SK-N-SH treated with all-trans-retinoic acid at 6 μM for 48 hours (cell line): ENCODE data around the gene LMNA.

Source experiments
- ATAC-seq: fragments of 200-7000 bp; cut with Tn5 transposase; 3 replicates; pipeline ENCODE4 v1.9.1; 2020; ENCODE audit warnings: mild to moderate bottlenecking, moderate library complexity
- ARNTL ChIP-seq: fragments of 450-650 bp; formaldehyde crosslinking; IDR thresholded peaks from 2 replicates; pipeline ENCODE4 v1.5.0; 2020; ENCODE audit warnings: low read depth, mild to moderate bottlenecking, moderate library complexity, borderline replicate concordance
- BACH2 ChIP-seq: fragments of 250-450 bp; sonication (Bioruptor Pico); IDR thresholded peaks from 2 replicates; pipeline ENCODE4 v1.9.0; 2021; ENCODE audit warnings: mild to moderate bottlenecking, borderline replicate concordance
- CREB5 ChIP-seq: fragments of 250-450 bp; sonication (Bioruptor Pico); IDR thresholded peaks from 2 replicates; pipeline ENCODE4 v1.5.1; 2020; ENCODE audit warnings: low read depth, mild to moderate bottlenecking, moderate library complexity
- CSDC2 ChIP-seq: fragments of 250-450 bp; sonication (Bioruptor Pico); IDR thresholded peaks from 2 replicates; pipeline ENCODE4 v1.5.0; 2020; ENCODE audit warnings: mild to moderate bottlenecking, moderate library complexity
- CSRNP3 ChIP-seq: fragments of 250-450 bp; sonication (Bioruptor Pico); IDR thresholded peaks from 2 replicates; pipeline ENCODE4 v1.5.1; 2021; ENCODE audit warnings: mild to moderate bottlenecking, moderate library complexity
- GLIS3 ChIP-seq: fragments of 250-450 bp; sonication (Bioruptor Pico); IDR thresholded peaks from 2 replicates; pipeline ENCODE4 v1.5.0; 2020; ENCODE audit warnings: mild to moderate bottlenecking, moderate library complexity
- ISL1 ChIP-seq: fragments of 250-450 bp; sonication (Bioruptor Pico); IDR thresholded peaks from 2 replicates; pipeline ENCODE4 v2.1.2; 2022; ENCODE audit warnings: mild to moderate bottlenecking, moderate library complexity
- OSR1 ChIP-seq: fragments of 250-450 bp; sonication (Bioruptor Pico); IDR thresholded peaks from 2 replicates; pipeline ENCODE4 v1.8.0; 2022; ENCODE audit warnings: moderate library complexity, mild to moderate bottlenecking, inconsistent platforms
- PATZ1 ChIP-seq: fragments of 250-450 bp; sonication (Bioruptor Pico); IDR thresholded peaks from 2 replicates; pipeline ENCODE4 v1.8.0; 2020; ENCODE audit warnings: mild to moderate bottlenecking, moderate library complexity, borderline replicate concordance
- POU6F1 ChIP-seq: fragments of 250-450 bp; sonication (Bioruptor Pico); IDR thresholded peaks from 2 replicates; pipeline ENCODE4 v1.8.0; 2021; ENCODE audit warnings: low read depth, mild to moderate bottlenecking, moderate library complexity, borderline replicate concordance
- PPARA ChIP-seq: fragments of 250-450 bp; sonication (Bioruptor Pico); IDR thresholded peaks from 2 replicates; pipeline ENCODE4 v1.5.0; 2020; ENCODE audit warnings: mild to moderate bottlenecking, borderline replicate concordance
- RARB ChIP-seq: fragments of 250-450 bp; sonication (Bioruptor Pico); IDR thresholded peaks from 2 replicates; pipeline ENCODE4 v1.8.0; 2021; ENCODE audit warnings: mild to moderate bottlenecking, moderate library complexity
- TCF4 ChIP-seq: fragments of 250-450 bp; sonication (Bioruptor Pico); IDR thresholded peaks from 2 replicates; pipeline ENCODE4 v1.8.0; 2021; ENCODE audit warnings: mild to moderate bottlenecking, moderate library complexity, borderline replicate concordance
- TOX ChIP-seq: fragments of 250-450 bp; sonication (Bioruptor Pico); IDR thresholded peaks from 2 replicates; pipeline ENCODE4 v1.8.0; 2021; ENCODE audit warnings: mild to moderate bottlenecking, moderate library complexity, borderline replicate concordance
- TSHZ2 ChIP-seq: fragments of 250-450 bp; sonication (Bioruptor Pico); IDR thresholded peaks from 2 replicates; pipeline ENCODE4 v1.5.0; 2020; ENCODE audit warnings: mild to moderate bottlenecking, moderate library complexity
- ZC3H10 ChIP-seq: fragments of 250-450 bp; sonication (Bioruptor Pico); IDR thresholded peaks from 2 replicates; pipeline ENCODE4 v1.5.1; 2021; ENCODE audit warnings: mild to moderate bottlenecking, moderate library complexity
- ZFP3 ChIP-seq: fragments of 250-450 bp; sonication (Bioruptor Pico); IDR thresholded peaks from 2 replicates; pipeline ENCODE4 v1.5.0; 2020; ENCODE audit warnings: mild to moderate bottlenecking, moderate library complexity
- ZFP30 ChIP-seq: fragments of 450-650 bp; formaldehyde crosslinking; IDR thresholded peaks from 2 replicates; pipeline ENCODE4 v1.5.0; 2022; ENCODE audit warnings: mild to moderate bottlenecking, moderate library complexity
- ZNF565 ChIP-seq: fragments of 450-650 bp; formaldehyde crosslinking; conservative IDR thresholded peaks from 2 replicates; pipeline ENCODE4 v1.5.0; 2020; ENCODE audit warnings: low read depth, mild to moderate bottlenecking, moderate library complexity
- ZNF70 ChIP-seq: fragments of 450-650 bp; formaldehyde crosslinking; IDR thresholded peaks from 2 replicates; pipeline ENCODE4 v1.5.0; 2020; ENCODE audit warnings: mild to moderate bottlenecking, moderate library complexity
- ZNF8 ChIP-seq: fragments of 450-650 bp; formaldehyde crosslinking; IDR thresholded peaks from 2 replicates; pipeline ENCODE4 v1.5.0; 2020; ENCODE audit warnings: mild to moderate bottlenecking, moderate library complexity

LMNA gene

GRCh38 chr1:156102633-156103511, 11.6 kb upstream of the LMNA start:
- ATAC-seq = peak; percentile 3
- TF ChIP-seq CREB5 (CRISPR knock-in tag) = no peak
- no peak for TF ChIP-seq ZFP30 (CRISPR knock-in tag)

- peak; percentile 11 for ATAC-seq
Measured at GRCh38 chr1:156103521-156103947, 11.0 kb upstream of the LMNA start.

GRCh38 chr1:156104065-156104810, 10.3 kb upstream of the LMNA start:
- no peak for TF ChIP-seq POU6F1 (CRISPR knock-in tag)
- TF ChIP-seq ZFP3 (CRISPR knock-in tag) = 0 out of 2 replicates have a peak, but pooled peaks have one; percentile 10
- TF ChIP-seq PATZ1 (CRISPR knock-in tag) = no peak
- 0 out of 2 replicates have a peak, but pooled peaks have one; percentile 31 for TF ChIP-seq ZC3H10 (CRISPR knock-in tag)
- TF ChIP-seq CSDC2 (CRISPR knock-in tag) = 0 out of 2 replicates have a peak, but pooled peaks have one; percentile 48
- no peak for TF ChIP-seq ARNTL (CRISPR knock-in tag)
- ATAC-seq = peak; percentile 83

More at GRCh38 chr1:156103521-156103947, 11.0 kb upstream of the LMNA start:
- TF ChIP-seq ZNF565 (CRISPR knock-in tag) = no peak
- no peak for TF ChIP-seq PPARA (CRISPR knock-in tag)
- TF ChIP-seq ZC3H10 (CRISPR knock-in tag) = no peak
- no peak for TF ChIP-seq ZNF70 (CRISPR knock-in tag)
- no peak for TF ChIP-seq PATZ1 (CRISPR knock-in tag)
- no peak for TF ChIP-seq GLIS3
- no peak for TF ChIP-seq ZFP3 (CRISPR knock-in tag)
- TF ChIP-seq TOX (CRISPR knock-in tag) = no peak
- TF ChIP-seq OSR1 (CRISPR knock-in tag) = no peak
- no peak for TF ChIP-seq ARNTL (CRISPR knock-in tag)
- TF ChIP-seq RARB = no peak
- no peak for TF ChIP-seq ZNF8 (CRISPR knock-in tag)
- TF ChIP-seq BACH2 = no peak
- TF ChIP-seq TCF4 = no peak
- no peak for TF ChIP-seq ISL1
- no peak for TF ChIP-seq TSHZ2 (CRISPR knock-in tag)
- no peak for TF ChIP-seq CSRNP3 (CRISPR knock-in tag)
